Measurements from ENCODE around the gene LYRM2.

Gene LYRM2

GRCh38 chr6:89599727-89600126 is 38.8 kb downstream of the LYRM2 start:
- Histone ChIP-seq H3K27ac (replicated peaks; ENCODE audit: low read length) (no peak overlapping the region), H2BK5ac (ENCODE audit: low read length) (no peak overlapping the region), H3K4me1 (ENCODE audit: control insufficient read depth in 2 of 2, insufficient read depth in 1 of 2, low read depth in 1 of 2, low read length in 2 of 2) (peaks cover 1 to 7% of the 10 kb centered on the region in 2 donors), H2BK15ac (ENCODE audit: low read length) (no peak overlapping the region), H2BK12ac (ENCODE audit: low read length) (no peak overlapping the region), H3K23ac (ENCODE audit: low read depth, low read length, poor library complexity) (no peak overlapping the region), H4K91ac (ENCODE audit: low read depth, low read length, poor library complexity) (no peak overlapping the region), H3K4me2 (ENCODE audit: insufficient read depth, low read length, poor library complexity, severe bottlenecking) (no peak overlapping the region), H3K9ac (ENCODE audit: low read depth, low read length, poor library complexity) (no peak overlapping the region), H3K4ac (ENCODE audit: low read length) (no peak overlapping the region), H3K18ac (ENCODE audit: low read length) (no peak overlapping the region), H3K9me3 (replicated peaks in 1 of 2; ENCODE audit: control insufficient read depth in 2 of 2, insufficient read depth in 1 of 2, low read depth in 1 of 2, low read length in 2 of 2) (no peaks in the 10 kb centered on the region), H3K4me3 (ENCODE audit: low read length in 2 of 2) (no peak overlapping the region), H2BK120ac (ENCODE audit: low read depth, low read length) (no peak overlapping the region), H3K36me3 (replicated peaks in 1 of 2; ENCODE audit: control insufficient read depth in 2 of 2, insufficient read depth in 2 of 2, low read length in 2 of 2) (peaks cover 0 to 10% of the 10 kb centered on the region in 2 donors), H3K27me3 (ENCODE audit: control insufficient read depth in 3 of 3, insufficient read depth in 3 of 3, low read depth in 1 of 3, low read length in 3 of 3) (no peaks in the 10 kb centered on the region), H2AFZ (ENCODE audit: low read length) (no peak overlapping the region), H3K79me1 (ENCODE audit: low read depth, low read length) (no peaks in the 10 kb centered on the region), H3K14ac (ENCODE audit: low read length) (no peak overlapping the region), H4K8ac (ENCODE audit: low read depth, low read length) (no peak overlapping the region), H2AK5ac (ENCODE audit: low read depth, low read length) (no peak overlapping the region)
- no CpG with 5 or more reads among the region's 7 CpGs for WGBS, 2 donors (ENCODE audit: extremely low coverage in 2 of 2, insufficient read length in 2 of 2, insufficient replicate concordance in 1 of 2)
- no peak for DNase-seq (ENCODE audit: low spot score)

- Histone ChIP-seq H2AFZ (ENCODE audit: low read length) (no peak overlapping the region), H3K9ac (ENCODE audit: low read depth, low read length, poor library complexity) (no peak overlapping the region), H3K27me3 (ENCODE audit: control insufficient read depth in 3 of 3, insufficient read depth in 3 of 3, low read depth in 1 of 3, low read length in 3 of 3) (no peaks in the 10 kb centered on the region), H3K14ac (ENCODE audit: low read length) (no peak overlapping the region), H3K4ac (ENCODE audit: low read length) (no peak overlapping the region), H3K9me3 (replicated peaks in 1 of 2; ENCODE audit: control insufficient read depth in 2 of 2, insufficient read depth in 1 of 2, low read depth in 1 of 2, low read length in 2 of 2) (no peaks in the 10 kb centered on the region), H3K79me1 (ENCODE audit: low read depth, low read length) (no peaks in the 10 kb centered on the region), H3K18ac (ENCODE audit: low read length) (no peak overlapping the region), H3K4me1 (ENCODE audit: control insufficient read depth in 2 of 2, insufficient read depth in 1 of 2, low read depth in 1 of 2, low read length in 2 of 2) (peaks cover 1 to 7% of the 10 kb centered on the region in 2 donors), H2BK5ac (ENCODE audit: low read length) (no peak overlapping the region), H4K8ac (ENCODE audit: low read depth, low read length) (no peak overlapping the region), H2BK15ac (ENCODE audit: low read length) (no peak overlapping the region), H3K4me3 (ENCODE audit: low read length in 2 of 2) (no peak overlapping the region), H2BK12ac (ENCODE audit: low read length) (no peak overlapping the region), H2AK5ac (ENCODE audit: low read depth, low read length) (no peak overlapping the region), H3K36me3 (replicated peaks in 1 of 2; ENCODE audit: control insufficient read depth in 2 of 2, insufficient read depth in 2 of 2, low read length in 2 of 2) (peaks cover 0 to 8% of the 10 kb centered on the region in 2 donors), H4K91ac (ENCODE audit: low read depth, low read length, poor library complexity) (no peak overlapping the region), H3K23ac (ENCODE audit: low read depth, low read length, poor library complexity) (no peak overlapping the region), H2BK120ac (ENCODE audit: low read depth, low read length) (no peak overlapping the region), H3K4me2 (ENCODE audit: insufficient read depth, low read length, poor library complexity, severe bottlenecking) (no peak overlapping the region), H3K27ac (replicated peaks; ENCODE audit: low read length) (no peak overlapping the region)
- DNase-seq (ENCODE audit: low spot score) = no peak
- no CpG with 5 or more reads among the region's 3 CpGs for WGBS, 2 donors (ENCODE audit: extremely low coverage in 2 of 2, insufficient read length in 2 of 2, insufficient replicate concordance in 1 of 2)
Observed at GRCh38 chr6:89597988-89598387, 40.6 kb downstream of the LYRM2 start.

- H4K8ac ChIP-seq (ENCODE audit: low read depth, low read length) = no peak overlapping the region
- H3K18ac ChIP-seq (ENCODE audit: low read length) = no peak overlapping the region
- no peak overlapping the region for H3K23ac ChIP-seq (ENCODE audit: low read depth, low read length, poor library complexity)
- WGBS, 2 donors (ENCODE audit: extremely low coverage in 2 of 2, insufficient read length in 2 of 2, insufficient replicate concordance in 1 of 2) = no CpG with 5 or more reads among the region's 2 CpGs
- H3K9me3 ChIP-seq (replicated peaks in 1 of 2; ENCODE audit: control insufficient read depth in 2 of 2, insufficient read depth in 1 of 2, low read depth in 1 of 2, low read length in 2 of 2) = no peaks in the 10 kb centered on the region
- no peak overlapping the region for H3K4ac ChIP-seq (ENCODE audit: low read length)
- H3K27ac ChIP-seq (replicated peaks; ENCODE audit: low read length) = no peak overlapping the region
- no peak overlapping the region for H2BK12ac ChIP-seq (ENCODE audit: low read length)
- peaks cover 0 to 3% of the 10 kb centered on the region in 2 donors for H3K36me3 ChIP-seq (replicated peaks in 1 of 2; ENCODE audit: control insufficient read depth in 2 of 2, insufficient read depth in 2 of 2, low read length in 2 of 2)
- no peak overlapping the region for H4K91ac ChIP-seq (ENCODE audit: low read depth, low read length, poor library complexity)
- no peaks in the 10 kb centered on the region for H3K27me3 ChIP-seq (ENCODE audit: control insufficient read depth in 3 of 3, insufficient read depth in 3 of 3, low read depth in 1 of 3, low read length in 3 of 3)
- H2AFZ ChIP-seq (ENCODE audit: low read length) = no peak overlapping the region
- DNase-seq (ENCODE audit: low spot score) = no peak
- H2BK5ac ChIP-seq (ENCODE audit: low read length) = no peak overlapping the region
- H3K4me3 ChIP-seq (ENCODE audit: low read length in 2 of 2) = no peak overlapping the region
- H3K79me1 ChIP-seq (ENCODE audit: low read depth, low read length) = no peaks in the 10 kb centered on the region
- no peak overlapping the region for H3K4me2 ChIP-seq (ENCODE audit: insufficient read depth, low read length, poor library complexity, severe bottlenecking)
- H2BK15ac ChIP-seq (ENCODE audit: low read length) = no peak overlapping the region
- no peak overlapping the region for H3K14ac ChIP-seq (ENCODE audit: low read length)
- H3K9ac ChIP-seq (ENCODE audit: low read depth, low read length, poor library complexity) = no peak overlapping the region
- H3K4me1 ChIP-seq (ENCODE audit: control insufficient read depth in 2 of 2, insufficient read depth in 1 of 2, low read depth in 1 of 2, low read length in 2 of 2) = peaks cover 0 to 7% of the 10 kb centered on the region in 2 donors
- H2AK5ac ChIP-seq (ENCODE audit: low read depth, low read length) = no peak overlapping the region
- H2BK120ac ChIP-seq (ENCODE audit: low read depth, low read length) = no peak overlapping the region
Observed at GRCh38 chr6:89597372-89597771, 41.2 kb downstream of the LYRM2 start.

- no CpG with 5 or more reads among the region's 1 CpG for WGBS, 2 donors (ENCODE audit: extremely low coverage in 2 of 2, insufficient read length in 2 of 2, insufficient replicate concordance in 1 of 2)
- no peak overlapping the region for H2AFZ ChIP-seq (ENCODE audit: low read length)
- H3K4ac ChIP-seq (ENCODE audit: low read length) = no peak overlapping the region
- H2AK5ac ChIP-seq (ENCODE audit: low read depth, low read length) = no peak overlapping the region
- no peak overlapping the region for H2BK120ac ChIP-seq (ENCODE audit: low read depth, low read length)
- H3K9ac ChIP-seq (ENCODE audit: low read depth, low read length, poor library complexity) = no peak overlapping the region
- DNase-seq (ENCODE audit: low spot score) = no peak
- H2BK15ac ChIP-seq (ENCODE audit: low read length) = no peak overlapping the region
- H4K8ac ChIP-seq (ENCODE audit: low read depth, low read length) = no peak overlapping the region
- no peaks in the 10 kb centered on the region for H3K27me3 ChIP-seq (ENCODE audit: control insufficient read depth in 3 of 3, insufficient read depth in 3 of 3, low read depth in 1 of 3, low read length in 3 of 3)
- no peak overlapping the region for H3K4me2 ChIP-seq (ENCODE audit: insufficient read depth, low read length, poor library complexity, severe bottlenecking)
- no peak overlapping the region for H2BK12ac ChIP-seq (ENCODE audit: low read length)
- no peak overlapping the region for H3K14ac ChIP-seq (ENCODE audit: low read length)
- no peak overlapping the region for H2BK5ac ChIP-seq (ENCODE audit: low read length)
- no peak overlapping the region for H3K23ac ChIP-seq (ENCODE audit: low read depth, low read length, poor library complexity)
- H3K18ac ChIP-seq (ENCODE audit: low read length) = no peak overlapping the region
- no peaks in the 10 kb centered on the region for H3K36me3 ChIP-seq (replicated peaks in 1 of 2; ENCODE audit: control insufficient read depth in 2 of 2, insufficient read depth in 2 of 2, low read length in 2 of 2)
- H3K79me1 ChIP-seq (ENCODE audit: low read depth, low read length) = no peaks in the 10 kb centered on the region
- no peak overlapping the region for H3K4me3 ChIP-seq (ENCODE audit: low read length in 2 of 2)
- no peak overlapping the region for H4K91ac ChIP-seq (ENCODE audit: low read depth, low read length, poor library complexity)
- H3K27ac ChIP-seq (replicated peaks; ENCODE audit: low read length) = no peak overlapping the region
- no peaks in the 10 kb centered on the region for H3K9me3 ChIP-seq (replicated peaks in 1 of 2; ENCODE audit: control insufficient read depth in 2 of 2, insufficient read depth in 1 of 2, low read depth in 1 of 2, low read length in 2 of 2)
- peaks cover 0 to 7% of the 10 kb centered on the region in 2 donors for H3K4me1 ChIP-seq (ENCODE audit: control insufficient read depth in 2 of 2, insufficient read depth in 1 of 2, low read depth in 1 of 2, low read length in 2 of 2)
Observed at GRCh38 chr6:89596484-89596883, 42.1 kb downstream of the LYRM2 start.
